Nucleus accumbens (tissue), 56 donors: Measurements from ENCODE around the gene HIP1R.
"Not testable (repeated sequence)": the region's sequence is repeated elsewhere in the genome, so short reads cannot be mapped to it uniquely, and the experiment has no call there.

Source experiments
- DNase-seq, 56 donors: peaks; one replicate each; lab custom pipeline; 2025; lab: John Stamatoyannopoulos, UW

Gene HIP1R

GRCh38 chr12:122869207-122869973, 34.1 kb downstream of the HIP1R start:
- DNase-seq, result no peak

GRCh38 chr12:122870163-122870842, 35.0 kb downstream of the HIP1R start:
- DNase-seq, result no peak

GRCh38 chr12:122870867-122871664, 35.8 kb downstream of the HIP1R start:
- DNase-seq, result peak in 23 of 56 donors; percentile 25 to 64 (median 43)

- DNase-seq, result peak in 22 of 56 donors; percentile 25 to 69 (median 44)
Measured at GRCh38 chr12:122871851-122872780, 36.9 kb downstream of the HIP1R start.

GRCh38 chr12:122872815-122873361, 37.6 kb downstream of the HIP1R start:
- peak in 1 of 56 donors; percentile 37 for DNase-seq

GRCh38 chr12:122873540-122873939, 38.3 kb downstream of the HIP1R start:
- no peak for DNase-seq

- DNase-seq, result no peak
Measured at GRCh38 chr12:122874081-122874480, 38.8 kb downstream of the HIP1R start.

GRCh38 chr12:122875590-122876220, 40.4 kb downstream of the HIP1R start:
- peak in 14 of 56 donors; percentile 8 to 62 (median 38) for DNase-seq

GRCh38 chr12:122876281-122876680, 41.0 kb downstream of the HIP1R start:
- not testable (repeated sequence) for DNase-seq

GRCh38 chr12:122876731-122877130, 41.5 kb downstream of the HIP1R start:
- DNase-seq, result no peak

- no peak for DNase-seq
Measured at GRCh38 chr12:122878780-122879612, 43.7 kb downstream of the HIP1R start.

GRCh38 chr12:122880155-122880667, 45.0 kb downstream of the HIP1R start:
- no peak for DNase-seq

- peak in 45 of 56 donors; percentile 17 to 85 (median 60) for DNase-seq
Measured at GRCh38 chr12:122880668-122881067, 45.4 kb downstream of the HIP1R start.

- DNase-seq, result peak in 2 of 56 donors; percentile 33 to 34
Measured at GRCh38 chr12:122882908-122883558, 47.8 kb downstream of the HIP1R start.

GRCh38 chr12:122884091-122884826, 49.0 kb downstream of the HIP1R start:
- DNase-seq, result no peak

- no peak for DNase-seq
Measured at GRCh38 chr12:122884860-122885259, 49.6 kb downstream of the HIP1R start.

- no peak for DNase-seq
Measured at GRCh38 chr12:122886161-122886560, 50.9 kb downstream of the HIP1R start.
